ENCODE measurements around the gene DFFB. TPM values are rescaled to one million over a fixed set of nuclear protein-coding genes. Genes with fewer than 3 reads are reported as not detected.
A peak's percentile ranks its signal among the peaks of the same experiment; 100 is the strongest.

DFFB gene
- total RNA-seq, 1 donor from 2014 or later: 15.8 TPM

DNA sequence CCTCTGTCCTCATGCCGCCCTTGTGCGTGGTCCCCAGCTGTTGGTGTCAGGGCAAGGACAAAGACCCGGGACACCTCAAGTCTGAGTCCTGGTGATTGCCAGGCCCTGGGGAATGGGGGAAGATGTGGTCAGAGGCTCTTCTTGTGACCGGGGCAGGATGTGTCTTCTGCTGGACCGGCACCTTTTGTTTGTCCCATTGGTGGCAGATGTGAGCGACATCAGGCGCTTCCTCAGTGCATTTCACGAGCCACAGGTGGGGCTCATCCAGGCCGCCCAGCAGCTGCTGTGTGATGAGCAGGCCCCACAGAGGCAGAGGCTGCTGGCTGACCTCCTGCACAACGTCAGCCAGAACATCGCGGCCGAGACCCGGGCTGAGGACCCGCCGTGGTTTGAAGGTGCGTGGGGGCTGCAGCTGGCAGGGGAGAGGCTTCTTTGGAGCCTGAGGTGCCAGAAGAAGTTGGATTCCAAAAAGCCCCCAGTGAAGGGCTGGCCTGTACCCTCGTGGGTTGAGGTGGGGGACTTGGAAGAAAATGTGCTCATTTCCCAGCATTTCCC, 8.4 kb downstream of the DFFB start:
- Mint-ChIP-seq H3K9me3 (peaks cover 6% of the 10 kb centered on the region), H3K4me1 (ENCODE audit: low read depth) (no peaks in the 10 kb centered on the region), H3K27ac (no peak overlapping the region), H3K4me3 (no peak overlapping the region), H3K36me3 (ENCODE audit: low read depth) (peaks cover 10% of the 10 kb centered on the region), H3K27me3 (ENCODE audit: insufficient read depth) (no peaks in the 10 kb centered on the region)
- intact Hi-C loops (cut with micrococcal nuclease): no loop called here
- DNase-seq (ENCODE audit: low spot score): no peak

DNA sequence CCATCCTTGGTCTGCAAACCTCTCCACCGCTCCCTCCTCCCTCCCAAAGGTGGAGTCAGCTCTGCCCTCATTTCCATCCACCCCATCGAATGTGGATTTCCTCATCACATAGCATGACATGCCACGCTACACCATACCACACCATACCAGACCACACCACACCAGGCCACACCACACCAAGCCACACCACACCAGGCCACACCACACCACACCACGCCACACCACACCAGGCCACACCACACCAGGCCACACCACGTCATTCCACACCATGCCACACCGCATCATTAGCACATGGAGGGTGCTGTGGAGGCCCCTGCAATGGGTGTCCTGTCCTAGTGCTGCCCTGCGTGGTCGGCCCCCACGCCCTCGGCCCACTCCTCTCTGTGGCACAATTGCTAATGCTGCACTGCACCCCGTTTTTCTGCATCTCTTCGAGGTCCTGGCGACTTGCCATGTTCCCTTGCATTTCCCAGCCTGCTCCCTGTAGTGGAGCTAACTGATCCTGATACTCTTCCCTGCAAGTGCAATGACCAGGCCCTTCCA, 11.3 kb downstream of the DFFB start:
- no peak overlapping the region for H3K27ac Mint-ChIP-seq

DNA sequence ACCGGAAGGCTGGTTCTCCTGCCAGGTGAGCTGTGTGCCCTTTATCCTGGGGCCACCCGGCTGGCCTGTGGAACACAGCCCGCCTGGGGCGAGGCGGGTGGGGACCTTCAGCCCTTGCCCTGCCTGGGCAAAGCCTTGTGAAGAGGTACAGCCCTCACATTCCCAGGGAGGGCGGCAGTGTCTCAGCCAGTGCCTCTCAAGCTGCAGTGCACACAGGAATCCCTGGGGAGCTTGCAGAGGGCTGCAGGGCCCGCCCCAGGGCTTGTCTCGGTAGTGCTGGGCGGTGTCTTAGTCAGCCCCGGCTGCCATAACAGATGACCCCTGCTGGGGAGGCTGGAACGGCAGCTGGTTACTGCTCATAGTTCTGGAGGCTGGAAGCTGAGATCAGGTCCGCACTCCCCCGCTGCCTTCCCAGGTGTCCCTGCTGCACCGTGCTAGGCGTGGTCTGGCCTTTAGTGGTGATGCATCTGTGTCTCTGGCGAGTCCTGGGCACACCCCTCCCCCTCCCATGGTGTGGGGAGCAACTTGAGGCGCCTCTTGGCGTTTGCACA, 12.6 kb downstream of the DFFB start:
- H3K27me3 Mint-ChIP-seq (ENCODE audit: insufficient read depth): no peaks in the 10 kb centered on the region
- intact Hi-C loops (cut with micrococcal nuclease): no loop called here
- no peak overlapping the region for H3K27ac Mint-ChIP-seq
- H3K4me3 Mint-ChIP-seq: no peak overlapping the region
- no peak for DNase-seq (ENCODE audit: low spot score)
- H3K4me1 Mint-ChIP-seq (ENCODE audit: low read depth): no peaks in the 10 kb centered on the region
- H3K36me3 Mint-ChIP-seq (ENCODE audit: low read depth): peaks cover 23% of the 10 kb centered on the region
- peaks cover 6% of the 10 kb centered on the region for H3K9me3 Mint-ChIP-seq

More for the DNA sequence above, 11.3 kb downstream of the DFFB start:
- Mint-ChIP-seq H3K4me3 (no peak overlapping the region), H3K4me1 (ENCODE audit: low read depth) (no peaks in the 10 kb centered on the region), H3K27me3 (ENCODE audit: insufficient read depth) (no peaks in the 10 kb centered on the region), H3K36me3 (ENCODE audit: low read depth) (peaks cover 18% of the 10 kb centered on the region), H3K9me3 (peaks cover 6% of the 10 kb centered on the region)
- no peak for DNase-seq (ENCODE audit: low spot score)
- intact Hi-C loops (cut with micrococcal nuclease): no loop called here

DNA sequence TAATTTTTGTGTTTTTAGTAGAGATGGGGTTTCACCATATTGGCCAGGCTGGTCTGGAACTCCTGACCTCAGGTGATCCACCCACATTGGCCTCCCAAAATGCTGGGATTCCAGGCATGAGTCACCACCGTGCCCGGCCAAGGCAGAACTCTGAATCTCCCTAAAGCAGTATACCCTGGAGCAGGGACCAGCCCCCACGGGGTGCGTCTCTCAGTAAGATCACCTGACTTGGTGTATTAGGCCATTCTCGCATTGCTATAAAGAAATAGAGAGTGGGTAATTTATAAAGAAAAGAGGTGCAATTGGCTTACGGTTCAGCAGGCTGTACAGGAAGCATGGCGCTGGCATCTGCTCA, 14.2 kb downstream of the DFFB start:
- Mint-ChIP-seq H3K27me3 (ENCODE audit: insufficient read depth) (no peaks in the 10 kb centered on the region), H3K9me3 (peaks cover 6% of the 10 kb centered on the region), H3K4me1 (ENCODE audit: low read depth) (no peaks in the 10 kb centered on the region), H3K4me3 (no peak overlapping the region), H3K36me3 (ENCODE audit: low read depth) (peaks cover 26% of the 10 kb centered on the region), H3K27ac (no peak overlapping the region)
- intact Hi-C loops (cut with micrococcal nuclease): no loop called here
- DNase-seq (ENCODE audit: low spot score): no peak

DNA sequence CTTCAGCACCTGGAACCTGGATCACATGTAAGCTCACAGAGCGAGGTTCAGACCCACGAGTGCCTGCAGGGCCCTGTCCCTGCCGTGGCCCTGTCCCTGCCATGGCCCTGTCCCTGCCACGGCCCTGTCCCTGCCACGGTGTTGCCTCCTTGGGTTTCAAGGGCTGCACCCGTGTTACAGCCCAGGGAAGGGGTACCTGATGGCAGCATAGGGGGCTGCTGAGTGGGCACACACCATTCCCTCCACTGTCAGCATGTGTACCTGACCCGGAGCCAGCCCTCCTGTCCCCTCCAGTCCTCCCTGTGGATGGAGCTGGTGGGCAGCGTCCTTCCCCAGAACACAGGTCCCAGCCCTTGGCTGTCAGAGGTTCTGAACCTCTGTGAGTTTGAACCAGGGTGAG, 15.3 kb downstream of the DFFB start:
- Mint-ChIP-seq H3K4me1 (ENCODE audit: low read depth) (no peaks in the 10 kb centered on the region), H3K9me3 (peaks cover 6% of the 10 kb centered on the region), H3K36me3 (ENCODE audit: low read depth) (peaks cover 25% of the 10 kb centered on the region), H3K4me3 (no peak overlapping the region), H3K27me3 (ENCODE audit: insufficient read depth) (no peaks in the 10 kb centered on the region), H3K27ac (no peak overlapping the region)
- DNase-seq (ENCODE audit: low spot score): no peak
- intact Hi-C loops (cut with micrococcal nuclease): no loop called here

DNA sequence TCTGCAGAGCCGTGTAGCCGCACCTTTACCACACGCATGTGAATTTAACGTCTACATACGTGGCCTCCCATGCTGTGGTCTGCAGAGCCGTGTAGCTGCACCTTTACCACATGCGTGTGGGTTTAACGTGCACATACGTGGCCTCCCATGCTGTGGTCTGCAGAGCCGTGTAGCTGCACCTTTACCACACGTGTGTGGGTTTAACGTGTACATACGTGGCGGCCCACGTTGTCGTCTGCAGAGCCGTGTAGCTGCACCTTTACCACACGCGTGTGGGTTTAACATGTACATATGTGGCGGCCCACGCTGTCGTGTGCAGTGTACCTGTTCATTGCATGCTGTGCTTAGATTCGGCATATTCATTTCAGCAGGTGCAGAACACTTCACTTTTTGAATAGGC, 17.5 kb downstream of the DFFB start:
- peaks cover 9% of the 10 kb centered on the region for H3K9me3 Mint-ChIP-seq
- no peaks in the 10 kb centered on the region for H3K27me3 Mint-ChIP-seq (ENCODE audit: insufficient read depth)
- H3K4me3 Mint-ChIP-seq: no peak overlapping the region
- no peaks in the 10 kb centered on the region for H3K4me1 Mint-ChIP-seq (ENCODE audit: low read depth)
- H3K36me3 Mint-ChIP-seq (ENCODE audit: low read depth): peaks cover 29% of the 10 kb centered on the region
- intact Hi-C loops (cut with micrococcal nuclease): no loop called here
- DNase-seq (ENCODE audit: low spot score): no peak
- H3K27ac Mint-ChIP-seq: no peak overlapping the region

DNA sequence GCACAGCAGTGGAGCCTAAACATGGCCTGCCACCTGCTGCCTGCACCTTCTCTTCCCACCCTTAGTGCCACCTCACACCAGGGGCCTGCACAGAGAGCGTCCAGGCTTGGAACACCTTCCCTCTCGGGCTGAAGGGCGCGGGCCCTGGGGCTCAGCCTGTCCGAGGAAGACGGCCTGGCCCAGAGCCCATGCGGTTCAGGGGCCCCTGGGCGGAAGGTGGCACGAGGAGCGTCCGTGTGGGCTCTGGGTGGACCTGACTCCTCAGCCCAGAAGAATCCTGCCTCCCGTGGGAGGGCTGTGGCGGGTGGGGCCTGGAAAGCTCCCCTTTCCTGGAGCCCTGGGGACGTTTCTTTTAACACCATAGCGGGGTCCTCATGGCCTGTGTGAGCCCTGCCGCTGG, 19.4 kb downstream of the DFFB start:
- intact Hi-C loops (cut with micrococcal nuclease): no loop called here
- Mint-ChIP-seq H3K9me3 (peaks cover 9% of the 10 kb centered on the region), H3K4me1 (ENCODE audit: low read depth) (no peaks in the 10 kb centered on the region), H3K27ac (no peak overlapping the region), H3K27me3 (ENCODE audit: insufficient read depth) (no peaks in the 10 kb centered on the region), H3K4me3 (no peak overlapping the region), H3K36me3 (ENCODE audit: low read depth) (peaks cover 35% of the 10 kb centered on the region)
- DNase-seq (ENCODE audit: low spot score): no peak

DNA sequence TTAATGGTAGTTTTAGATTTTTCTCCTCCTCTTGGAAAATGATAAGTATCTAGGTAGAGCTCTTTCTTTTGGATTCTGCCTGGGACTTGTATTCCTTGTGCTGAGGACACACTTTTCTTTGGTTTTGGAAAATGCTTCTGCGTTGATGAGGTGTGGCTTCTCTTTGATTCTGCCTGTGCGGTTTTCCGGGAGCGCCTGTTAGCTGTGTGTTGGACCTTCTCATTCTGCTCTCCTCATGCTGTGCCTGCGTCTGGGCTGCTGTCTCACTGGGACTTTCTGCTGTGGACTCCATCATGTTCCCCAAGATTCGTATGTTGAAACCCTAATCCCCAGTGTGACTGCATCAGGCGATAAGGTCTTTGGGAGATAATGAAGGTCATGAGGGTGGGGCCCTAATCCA, 21.8 kb downstream of the DFFB start:
- Mint-ChIP-seq H3K4me1 (ENCODE audit: low read depth) (peaks cover 5% of the 10 kb centered on the region), H3K9me3 (peaks cover 9% of the 10 kb centered on the region), H3K4me3 (no peak overlapping the region), H3K27me3 (ENCODE audit: insufficient read depth) (no peaks in the 10 kb centered on the region), H3K27ac (no peak overlapping the region), H3K36me3 (ENCODE audit: low read depth) (peaks cover 28% of the 10 kb centered on the region)
- no peak for DNase-seq (ENCODE audit: low spot score)
- intact Hi-C loops (cut with micrococcal nuclease): no loop called here

DNA sequence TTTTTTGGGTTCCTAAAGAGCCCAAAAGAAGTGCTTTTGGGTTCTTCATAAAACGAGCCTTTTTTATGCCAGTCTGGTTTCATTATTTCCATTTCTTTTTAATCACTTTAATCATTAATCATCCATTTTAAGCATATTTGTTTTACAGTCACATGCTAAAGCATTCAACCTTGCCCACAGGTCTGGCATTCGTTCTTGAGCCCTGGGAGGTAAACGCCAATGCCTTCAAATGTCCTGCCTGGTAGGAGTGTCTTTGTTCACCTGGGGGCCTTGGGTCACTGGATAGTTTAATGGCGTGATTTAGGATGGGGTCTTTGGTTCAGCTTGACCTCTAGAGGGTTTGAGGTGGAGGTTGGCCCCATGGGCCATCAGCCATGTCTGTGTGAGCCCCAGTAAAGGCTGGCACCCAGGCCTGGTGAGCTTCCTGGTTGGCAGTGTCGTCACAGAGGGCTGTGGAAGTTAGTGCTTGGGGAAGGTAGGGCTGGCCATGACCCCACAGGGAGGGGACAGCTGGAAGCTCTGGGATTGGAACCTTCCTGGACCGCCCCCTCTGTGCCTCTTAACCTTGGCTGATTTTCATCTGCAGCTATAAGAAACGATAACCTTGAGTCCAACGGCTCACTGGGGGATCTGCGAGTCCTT, 22.6 kb downstream of the DFFB start:
- intact Hi-C loops (cut with micrococcal nuclease): no loop called here
- DNase-seq (ENCODE audit: low spot score): no peak
- Mint-ChIP-seq H3K27me3 (ENCODE audit: insufficient read depth) (no peaks in the 10 kb centered on the region), H3K4me1 (ENCODE audit: low read depth) (peaks cover 5% of the 10 kb centered on the region), H3K4me3 (no peak overlapping the region), H3K36me3 (ENCODE audit: low read depth) (peaks cover 33% of the 10 kb centered on the region), H3K9me3 (peaks cover 9% of the 10 kb centered on the region), H3K27ac (no peak overlapping the region)

DNA sequence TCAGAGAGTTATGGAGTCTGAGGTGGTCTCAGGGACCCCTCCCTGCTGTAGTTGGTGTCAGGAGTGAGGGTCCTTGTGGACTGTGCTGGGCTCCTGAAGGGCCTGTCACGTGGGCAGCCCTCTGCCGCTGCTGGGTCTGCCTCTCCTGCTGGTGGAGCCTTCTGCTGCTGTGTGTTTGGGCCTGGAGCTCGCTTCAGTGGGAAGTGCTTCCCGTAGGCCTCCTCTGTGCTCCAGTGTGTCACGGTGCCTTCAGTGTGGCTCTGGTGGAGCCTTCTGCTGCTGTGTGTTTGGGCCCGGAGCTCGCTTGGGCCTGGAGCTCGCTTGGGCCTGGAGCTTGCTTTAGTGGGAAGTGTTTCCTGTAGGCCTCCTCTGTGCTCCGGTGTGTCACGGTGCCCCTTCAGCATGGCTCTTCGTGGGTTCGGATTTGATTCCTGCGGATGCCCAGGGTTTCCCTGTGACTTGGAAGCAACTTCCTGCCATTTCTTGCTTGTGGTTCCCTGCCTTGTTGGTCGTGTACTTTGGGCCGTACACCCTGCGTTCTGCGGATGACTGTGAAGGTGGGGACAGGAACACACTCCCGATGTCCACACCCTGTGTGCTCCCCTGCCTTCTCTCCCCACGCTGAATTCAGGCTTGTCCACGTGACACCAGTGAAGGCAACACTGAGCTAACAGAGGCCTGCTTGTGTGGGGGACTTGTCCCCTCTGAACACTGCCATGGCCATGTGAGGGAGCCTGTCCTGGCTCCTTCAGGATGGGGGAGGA, 23.3 kb downstream of the DFFB start:
- no peaks in the 10 kb centered on the region for H3K27me3 Mint-ChIP-seq (ENCODE audit: insufficient read depth)
- H3K4me1 Mint-ChIP-seq (ENCODE audit: low read depth): peaks cover 5% of the 10 kb centered on the region
- H3K27ac Mint-ChIP-seq: no peak overlapping the region
- peaks cover 9% of the 10 kb centered on the region for H3K9me3 Mint-ChIP-seq
- intact Hi-C loops (cut with micrococcal nuclease): no loop called here
- no peak overlapping the region for H3K4me3 Mint-ChIP-seq
- no peak for DNase-seq (ENCODE audit: low spot score)
- peaks cover 31% of the 10 kb centered on the region for H3K36me3 Mint-ChIP-seq (ENCODE audit: low read depth)

DNA sequence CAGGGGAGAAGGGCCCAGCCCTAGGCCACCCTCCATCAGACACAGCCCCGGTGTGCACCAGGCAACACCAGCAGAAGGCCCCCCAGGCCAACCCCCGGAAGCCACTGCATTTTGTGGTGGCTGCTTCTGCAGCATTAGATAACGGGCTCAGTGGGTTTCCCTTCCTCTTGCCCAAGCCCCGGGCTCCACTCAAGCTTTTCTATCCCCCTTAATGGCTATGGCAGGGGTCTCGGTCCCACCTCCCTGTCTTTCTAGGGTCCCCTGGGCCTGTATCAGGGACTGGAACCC, 23.9 kb downstream of the DFFB start:
- Mint-ChIP-seq H3K27ac (no peak overlapping the region), H3K4me3 (no peak overlapping the region), H3K27me3 (ENCODE audit: insufficient read depth) (no peaks in the 10 kb centered on the region), H3K36me3 (ENCODE audit: low read depth) (peaks cover 31% of the 10 kb centered on the region), H3K4me1 (ENCODE audit: low read depth) (peaks cover 5% of the 10 kb centered on the region), H3K9me3 (peaks cover 9% of the 10 kb centered on the region)
- DNase-seq (ENCODE audit: low spot score): no peak
- intact Hi-C loops (cut with micrococcal nuclease): no loop called here

DNA sequence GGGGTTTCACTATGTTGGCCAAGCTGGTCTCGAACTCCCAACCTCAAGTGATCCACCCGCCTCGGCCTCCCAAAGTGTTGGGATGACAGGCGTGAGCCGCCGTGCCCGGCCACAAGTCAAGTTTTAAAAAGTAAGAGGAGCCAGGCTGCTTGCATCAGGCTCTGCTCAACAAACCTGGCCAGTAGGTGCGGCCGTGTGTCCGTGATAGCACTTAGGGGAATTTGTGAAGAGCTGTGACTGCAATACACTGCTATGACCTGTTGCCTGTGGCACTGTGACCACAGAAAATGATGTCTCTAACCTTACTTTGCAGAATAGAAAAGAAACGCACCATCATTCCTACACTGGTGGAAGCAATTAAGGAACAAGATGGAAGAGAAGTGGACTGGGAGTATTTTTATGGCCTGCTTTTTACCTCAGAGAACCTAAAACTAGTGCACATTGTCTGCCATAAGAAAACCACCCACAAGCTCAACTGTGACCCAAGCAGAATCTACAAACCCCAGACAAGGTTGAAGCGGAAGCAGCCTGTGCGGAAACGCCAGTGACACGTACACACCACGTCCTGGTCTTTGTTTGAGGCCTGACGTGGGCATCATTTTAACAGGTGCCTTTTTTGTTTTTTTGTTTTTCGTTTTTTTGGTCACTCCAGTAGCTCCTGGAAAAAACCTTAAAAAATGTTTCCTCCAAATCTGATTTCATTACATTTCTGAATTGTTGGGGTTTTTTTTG, 26.1 kb downstream of the DFFB start:
- no peak overlapping the region for H3K4me3 Mint-ChIP-seq

DNA sequence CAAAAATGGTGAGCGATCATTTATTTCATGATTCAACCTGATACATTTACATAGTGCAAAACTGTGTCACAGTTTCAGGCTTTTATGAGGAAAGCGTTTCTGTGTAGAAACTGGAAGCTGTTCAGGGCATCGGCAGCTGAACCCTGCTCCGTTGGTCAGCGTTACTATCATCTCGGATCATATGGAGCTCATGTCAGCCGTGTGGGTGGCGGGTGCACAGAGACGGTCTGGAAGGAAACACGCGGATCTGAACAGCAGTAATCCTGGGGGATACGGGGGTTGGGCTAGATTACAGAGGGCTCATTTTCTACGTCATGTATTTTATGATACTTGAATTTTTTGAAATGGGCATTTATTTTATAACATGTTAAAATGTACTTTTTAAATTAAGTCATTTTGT, 27.7 kb downstream of the DFFB start:
- Mint-ChIP-seq H3K27ac (no peak overlapping the region), H3K9me3 (no peaks in the 10 kb centered on the region), H3K36me3 (ENCODE audit: low read depth) (peaks cover 34% of the 10 kb centered on the region), H3K27me3 (ENCODE audit: insufficient read depth) (no peaks in the 10 kb centered on the region), H3K4me3 (no peak overlapping the region), H3K4me1 (ENCODE audit: low read depth) (peaks cover 8% of the 10 kb centered on the region)
- no peak for DNase-seq (ENCODE audit: low spot score)
- intact Hi-C loops (cut with micrococcal nuclease): no loop called here

More for the DNA sequence above, 26.1 kb downstream of the DFFB start:
- Mint-ChIP-seq H3K9me3 (peaks cover 9% of the 10 kb centered on the region), H3K27ac (peak overlapping the region; percentile 58), H3K27me3 (ENCODE audit: insufficient read depth) (no peaks in the 10 kb centered on the region), H3K4me1 (ENCODE audit: low read depth) (peaks cover 5% of the 10 kb centered on the region), H3K36me3 (ENCODE audit: low read depth) (peaks cover 38% of the 10 kb centered on the region)
- DNase-seq (ENCODE audit: low spot score): no peak
- intact Hi-C loops (cut with micrococcal nuclease): no loop called here
